GM18508 (cell line): ENCODE results near the gene LRRC2.
"Not testable (repeated sequence)": the region's sequence is repeated elsewhere in the genome, so short reads cannot be mapped to it uniquely, and the experiment has no call there.

Source experiments
- ATAC-seq: cut with Tn5 transposase; IDR thresholded peaks from one replicate; pipeline ENCODE4 v1.9.1; 2021; ENCODE audit warnings: moderate number of reproducible peaks; ENCODE audit not compliant: insufficient read depth, unreplicated experiment

LRRC2 gene

DNA sequence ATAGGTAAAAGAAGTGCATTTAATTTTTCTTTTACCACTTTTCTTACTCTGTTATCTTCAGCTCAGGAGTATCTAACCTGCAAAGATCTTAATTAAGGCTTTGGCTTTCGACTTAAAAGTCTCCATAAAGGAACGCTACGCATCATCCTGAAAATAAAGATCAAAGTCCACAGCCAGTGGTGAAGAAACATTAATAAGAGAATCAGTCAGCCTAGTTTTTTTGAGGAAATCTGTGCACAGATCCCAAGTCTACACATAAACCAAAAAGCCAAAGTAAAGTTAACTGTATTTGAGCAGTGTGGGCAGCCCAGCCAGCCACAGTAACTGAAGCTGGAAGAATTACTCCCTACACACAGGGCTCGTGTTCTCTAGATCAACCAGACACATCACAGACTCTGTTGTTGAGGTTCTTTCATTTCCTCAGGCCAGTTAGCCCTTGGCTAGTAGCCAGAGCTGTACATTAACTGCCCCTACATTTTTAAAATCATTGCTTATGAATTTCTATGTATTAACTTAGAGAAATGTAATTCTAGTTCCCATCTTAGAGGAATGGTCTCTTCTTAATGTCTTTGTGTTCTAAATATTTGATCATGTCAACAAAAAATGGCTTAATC is 6.9 kb downstream of the LRRC2 start:
- no peak for ATAC-seq

DNA sequence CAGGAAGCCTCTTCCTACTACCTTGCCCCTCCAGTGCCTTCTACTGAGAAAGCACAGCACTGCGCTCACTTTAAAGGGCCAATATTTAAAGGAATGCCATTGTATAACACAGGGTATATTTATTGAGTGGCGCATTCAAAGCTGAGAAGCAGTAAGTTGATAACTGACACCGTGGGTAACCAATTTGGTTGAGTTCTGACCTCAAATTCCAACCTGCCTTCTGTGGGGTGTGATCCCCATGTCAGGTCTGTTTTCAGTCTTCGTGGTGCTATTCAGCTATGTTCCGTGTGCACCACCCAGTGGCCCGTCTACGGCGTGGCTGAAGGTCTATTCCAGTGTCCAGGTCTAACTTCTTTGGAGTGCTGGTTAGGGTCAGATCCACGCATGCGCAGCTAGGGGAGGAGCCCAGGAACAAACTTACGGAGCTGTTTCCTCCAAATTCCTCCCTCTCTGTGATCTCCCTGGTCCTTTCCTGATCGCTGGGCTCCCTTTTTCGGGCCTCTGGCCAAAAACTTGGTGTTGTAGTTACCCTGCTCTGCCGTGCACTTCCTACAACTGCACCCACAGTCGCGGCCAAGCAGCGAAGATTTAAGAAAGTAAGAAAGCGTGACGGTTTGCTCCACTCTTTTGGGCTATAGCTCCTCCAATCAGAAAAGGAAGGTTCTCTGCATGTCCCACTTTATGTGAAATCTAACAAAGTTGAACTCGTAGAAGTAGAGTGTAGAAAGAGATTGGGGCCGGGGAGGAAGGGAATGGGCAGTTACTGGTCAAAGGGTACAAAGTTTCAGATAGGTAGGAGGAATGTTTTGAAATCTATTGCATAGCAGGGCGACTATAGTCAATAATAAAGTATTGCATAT is 7.7 kb downstream of the LRRC2 start:
- no peak for ATAC-seq

DNA sequence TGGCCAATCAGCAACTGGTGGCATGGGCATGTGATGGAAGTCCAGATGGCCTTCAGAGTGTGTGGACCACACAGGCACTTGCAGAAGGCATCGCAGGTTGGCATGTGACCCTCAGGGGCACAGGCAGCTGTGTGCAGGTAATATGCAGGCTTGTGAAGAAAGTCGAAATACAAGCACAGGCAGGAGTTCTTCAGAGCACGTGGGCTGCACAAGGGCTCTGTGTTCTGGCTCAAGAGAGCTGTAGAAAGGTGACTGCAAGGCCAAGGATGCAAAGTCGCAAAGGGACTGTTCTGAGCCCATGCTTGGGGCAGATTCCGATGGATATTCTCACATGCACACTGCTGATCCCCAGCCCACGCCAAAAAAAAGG is 8.3 kb downstream of the LRRC2 start:
- ATAC-seq, result no peak

DNA sequence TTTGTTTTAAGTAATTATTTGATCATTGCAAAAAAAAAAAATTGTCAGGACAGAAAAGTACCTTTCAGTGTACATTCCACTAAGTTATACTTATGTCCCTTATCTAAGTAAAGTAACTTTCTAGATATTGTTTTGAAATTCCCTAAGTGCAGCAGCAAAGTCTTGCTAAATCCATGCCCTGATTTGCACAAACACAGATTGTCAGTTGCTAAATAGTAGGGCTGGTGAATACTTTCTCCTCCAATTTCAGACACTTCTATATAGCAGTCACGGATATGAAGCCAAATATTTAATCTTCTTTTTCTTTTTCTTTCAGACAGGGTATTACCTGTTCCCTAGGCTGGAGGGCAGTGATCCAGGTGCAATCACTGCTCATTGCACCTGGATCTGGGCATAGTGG is 12.9 kb downstream of the LRRC2 start:
- no peak for ATAC-seq

DNA sequence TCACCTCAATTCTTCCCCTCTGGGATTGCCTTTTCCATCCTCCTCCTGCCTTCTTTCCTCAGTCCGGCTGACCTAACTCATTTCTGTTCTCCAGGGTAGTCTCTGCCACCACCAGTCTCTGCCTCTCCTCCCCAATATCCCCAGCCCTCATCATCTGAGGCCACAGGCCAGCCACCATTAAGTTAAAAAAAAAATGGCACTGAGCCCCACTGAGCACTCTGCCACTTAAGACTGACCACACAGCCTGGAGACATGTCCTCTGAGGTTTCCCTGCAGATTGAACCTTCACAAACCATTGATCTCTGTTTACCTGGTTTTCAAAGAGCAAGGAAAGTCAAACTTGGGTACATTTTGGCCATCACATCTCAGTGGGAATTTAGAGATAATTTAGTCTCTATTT is 13.6 kb downstream of the LRRC2 start:
- no peak for ATAC-seq

DNA sequence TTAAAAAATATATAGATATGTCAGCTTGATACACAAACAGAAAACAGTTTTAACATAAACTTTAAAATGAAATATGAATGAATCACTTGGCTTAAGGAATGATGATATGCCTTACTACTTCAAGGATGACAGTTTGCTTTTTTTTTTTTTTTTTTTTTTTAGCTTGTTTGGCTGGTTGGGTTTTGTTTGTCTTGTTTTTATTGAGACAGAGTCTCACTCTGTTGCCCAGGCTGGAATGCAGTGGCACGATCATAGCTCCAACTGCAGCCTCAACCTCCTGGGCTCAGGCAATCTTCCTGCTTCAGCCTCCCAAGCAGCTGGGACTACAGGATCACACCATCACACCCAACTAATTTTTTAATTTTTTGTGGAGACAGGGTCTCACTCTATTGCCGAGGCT is 14.5 kb downstream of the LRRC2 start:
- no peak for ATAC-seq

DNA sequence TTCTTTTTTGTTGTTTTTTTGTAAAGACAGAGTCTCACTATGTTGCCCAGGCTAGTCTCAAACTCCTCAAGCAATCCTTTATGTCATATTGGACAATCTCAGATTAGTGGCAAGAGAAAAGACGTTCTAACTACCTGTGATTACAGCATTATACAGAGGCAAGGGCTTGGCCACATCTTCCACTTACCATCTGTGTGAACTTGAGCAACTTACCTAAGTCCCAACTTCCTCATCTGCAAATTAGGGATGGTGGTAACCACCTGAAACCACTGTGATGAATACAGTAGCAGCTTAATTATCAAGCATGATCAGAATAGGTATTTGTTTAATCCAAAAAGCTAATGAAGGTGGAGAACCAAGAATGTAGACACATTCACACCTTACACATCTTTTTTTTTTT is 16.1 kb downstream of the LRRC2 start:
- no peak for ATAC-seq

DNA sequence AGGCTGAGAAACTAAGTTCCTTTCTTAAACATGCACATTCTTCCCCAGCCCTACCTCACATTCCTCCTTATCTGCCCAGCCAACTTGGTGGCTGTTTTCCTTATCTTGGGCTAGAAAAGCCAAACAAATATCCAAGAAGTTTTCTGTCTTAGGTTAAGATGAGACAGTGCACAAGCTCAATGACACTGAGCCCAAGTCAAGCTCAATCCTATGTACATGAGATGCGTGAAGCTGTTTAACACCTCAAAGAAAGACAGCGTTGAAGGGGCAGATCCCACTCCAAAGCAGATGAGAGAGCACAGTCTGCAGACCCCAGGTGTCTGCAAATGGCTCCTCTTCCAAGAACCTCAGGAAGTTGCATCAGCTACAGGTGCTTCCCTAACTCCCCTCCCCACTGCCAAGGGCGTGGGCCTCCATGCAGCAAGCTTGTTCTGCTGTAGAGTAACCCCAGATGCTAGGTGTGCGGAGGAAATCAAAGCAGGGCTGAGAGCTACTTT is 16.6 kb downstream of the LRRC2 start:
- no peak for ATAC-seq

DNA sequence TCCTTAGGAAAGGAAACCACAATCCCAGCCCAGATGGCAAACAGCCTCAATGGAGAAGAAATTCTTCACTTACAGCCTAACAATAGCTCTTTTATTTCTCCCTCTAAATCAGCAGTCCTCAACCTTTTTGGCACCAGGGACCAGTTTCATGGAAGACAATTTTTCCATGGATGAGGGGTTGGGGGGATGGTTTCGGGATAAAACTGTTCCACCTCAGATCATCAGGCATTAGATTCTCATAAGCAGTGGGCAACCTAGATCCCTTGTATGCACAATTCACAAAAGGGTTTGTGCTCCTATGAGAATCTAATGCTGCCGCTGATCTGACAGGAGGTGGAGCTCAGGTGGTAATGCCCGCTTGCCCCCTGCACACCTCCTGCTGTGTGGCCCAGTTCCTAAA is 17.5 kb downstream of the LRRC2 start:
- not testable (repeated sequence) for ATAC-seq

DNA sequence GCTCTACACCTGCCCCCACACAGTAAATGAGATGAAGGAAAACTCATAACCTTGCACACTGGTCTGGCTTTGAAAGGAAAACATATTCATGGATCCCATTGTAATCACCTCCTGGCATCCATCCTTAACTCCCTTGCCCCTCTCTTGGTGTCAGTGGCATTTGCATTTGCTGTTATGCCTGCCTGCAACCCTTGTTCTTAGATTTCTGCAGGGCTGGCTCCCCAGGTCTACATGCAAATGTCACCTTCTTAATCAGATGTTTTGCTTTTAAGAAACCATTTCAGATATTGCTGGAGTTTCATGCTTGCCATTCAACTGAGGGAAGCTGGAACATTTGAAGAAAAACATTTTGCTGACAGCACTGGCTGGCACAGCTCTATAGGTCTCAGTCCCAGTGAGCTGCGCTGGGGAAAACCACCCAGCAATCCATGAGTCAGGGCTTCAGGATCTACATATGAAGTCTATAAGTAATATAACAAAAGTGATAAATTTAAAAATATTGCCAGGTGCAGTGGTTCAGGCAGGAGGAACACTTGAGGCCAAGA is 19.1 kb downstream of the LRRC2 start:
- ATAC-seq, result no peak

DNA sequence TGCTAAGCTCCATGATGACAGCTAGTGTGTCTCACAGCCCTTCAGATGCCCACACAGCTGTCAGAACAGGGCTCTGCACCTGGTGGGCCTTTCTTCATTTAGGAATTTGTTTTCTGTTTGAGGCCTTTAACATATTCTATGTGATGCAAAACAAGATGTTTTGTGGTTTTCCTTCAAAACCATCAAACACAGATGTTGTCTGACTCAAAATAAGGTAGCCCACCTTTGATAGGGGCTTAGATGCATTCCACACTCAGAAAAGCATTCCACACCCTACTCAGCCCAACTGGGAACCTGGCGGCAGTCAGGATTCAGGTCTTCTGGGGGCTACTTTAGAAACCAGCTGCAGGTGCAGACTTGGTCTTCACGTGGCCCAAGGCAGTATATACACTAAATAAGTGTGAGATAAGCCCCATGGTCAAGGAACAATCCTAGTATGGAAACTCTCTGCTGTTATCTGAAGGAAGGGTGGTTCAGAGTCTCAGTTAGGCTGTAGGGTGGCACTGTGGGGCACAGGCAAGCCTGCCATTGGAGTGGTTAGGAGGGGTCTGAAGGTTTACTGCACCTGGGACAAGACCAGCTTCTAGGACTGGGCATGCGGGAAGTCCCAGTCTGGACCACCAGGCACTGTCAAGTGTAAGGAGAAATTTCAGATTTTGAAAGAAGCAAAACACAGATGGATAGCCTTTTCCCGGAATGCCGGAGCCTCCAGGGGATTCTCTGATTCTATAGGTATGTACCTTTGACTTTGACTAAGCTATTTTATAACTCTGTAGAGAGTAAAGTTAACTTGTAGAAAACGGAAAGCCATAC is 20.1 kb downstream of the LRRC2 start:
- no peak for ATAC-seq

DNA sequence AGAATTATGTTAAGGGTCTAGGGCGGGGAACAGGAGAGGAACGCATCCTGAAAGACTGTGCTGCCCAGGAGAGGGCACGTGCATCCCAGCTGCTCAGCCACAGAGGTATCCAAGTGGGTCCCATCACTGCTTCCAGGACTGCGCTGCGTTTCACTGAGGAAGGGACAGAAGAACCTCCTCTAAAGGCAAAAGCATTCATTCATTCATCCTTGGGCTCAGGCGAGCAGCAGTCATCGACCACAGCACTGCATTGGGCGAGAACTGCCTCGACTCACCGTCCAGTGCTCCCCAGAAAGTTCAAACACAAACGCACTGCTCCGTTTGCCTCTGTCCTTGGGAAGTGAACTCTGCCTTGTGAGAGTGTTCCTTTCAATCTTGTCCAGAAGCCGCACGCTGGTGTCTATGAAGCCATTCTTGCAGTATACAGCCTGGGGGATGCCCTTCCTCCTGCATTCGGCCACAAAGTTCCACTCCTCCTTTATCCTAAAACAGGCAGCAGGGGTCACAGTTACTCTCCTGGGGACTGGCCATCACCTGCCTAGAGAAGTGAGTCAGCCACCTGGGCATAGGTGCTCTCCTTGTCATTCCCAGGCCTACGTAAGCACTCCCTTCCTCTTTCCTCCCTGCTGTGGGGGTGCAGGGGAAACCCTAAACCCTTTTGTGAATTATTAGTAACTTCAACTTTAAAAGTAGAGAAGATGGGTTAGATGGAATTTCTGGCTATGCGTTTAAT is 21.2 kb downstream of the LRRC2 start:
- ATAC-seq, result no peak

DNA sequence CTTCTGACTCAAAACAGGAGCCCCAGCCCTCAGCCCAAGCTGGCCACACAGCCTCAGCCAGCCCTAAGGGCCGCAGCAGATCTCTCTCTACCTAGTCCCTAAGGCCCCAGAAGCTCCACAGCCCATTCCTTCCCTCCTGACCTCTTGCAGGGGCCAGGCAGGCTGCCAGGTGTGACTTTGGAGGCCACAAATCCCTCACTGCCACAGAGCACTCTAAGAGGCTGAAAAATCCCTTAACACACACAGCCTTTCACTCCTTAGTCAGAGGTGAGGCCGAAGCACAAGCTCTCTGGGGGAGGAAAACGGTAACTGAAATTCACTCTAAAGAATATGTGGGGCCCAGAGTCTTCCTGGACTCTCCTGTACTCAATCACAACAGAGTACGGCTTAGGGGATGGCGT is 23.3 kb downstream of the LRRC2 start:
- no peak for ATAC-seq

DNA sequence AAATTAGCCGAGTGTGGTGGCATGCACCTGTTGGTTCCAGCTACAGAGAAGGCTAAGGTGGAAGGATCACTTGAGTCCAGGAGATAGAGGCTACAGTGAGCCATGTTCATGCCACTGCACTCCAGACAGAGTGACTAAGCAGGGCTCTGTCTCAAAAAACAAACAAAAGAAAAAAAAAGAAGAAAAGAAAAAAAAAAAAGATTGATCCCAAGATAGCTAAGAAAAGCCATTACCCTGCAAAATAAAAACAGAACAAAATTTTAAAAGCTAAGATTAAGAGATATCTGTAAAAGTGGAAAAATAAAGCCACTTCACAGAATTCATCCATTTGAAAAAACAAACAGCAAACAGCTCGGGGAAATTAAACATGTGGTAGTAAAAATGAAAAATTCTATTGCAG is 23.8 kb downstream of the LRRC2 start:
- no peak for ATAC-seq

DNA sequence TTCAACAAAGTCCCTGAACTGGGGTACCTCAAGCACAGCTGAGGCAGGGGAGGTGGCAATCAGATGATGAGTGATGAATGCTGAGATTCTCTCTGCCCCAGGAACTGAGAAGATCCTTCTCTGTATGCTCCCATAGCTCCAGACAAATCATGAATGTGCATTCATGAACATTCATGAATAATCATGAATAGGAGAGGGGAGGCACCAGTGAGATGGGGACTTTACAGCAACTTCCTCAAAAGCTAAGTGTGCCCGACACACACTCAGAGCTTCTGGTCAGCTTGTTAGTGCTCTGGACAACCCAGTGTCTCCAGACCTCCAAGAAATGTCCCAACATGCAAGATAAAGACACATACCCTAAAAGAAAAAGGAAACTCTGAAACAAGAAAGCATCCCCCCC is 24.3 kb downstream of the LRRC2 start:
- no peak for ATAC-seq

DNA sequence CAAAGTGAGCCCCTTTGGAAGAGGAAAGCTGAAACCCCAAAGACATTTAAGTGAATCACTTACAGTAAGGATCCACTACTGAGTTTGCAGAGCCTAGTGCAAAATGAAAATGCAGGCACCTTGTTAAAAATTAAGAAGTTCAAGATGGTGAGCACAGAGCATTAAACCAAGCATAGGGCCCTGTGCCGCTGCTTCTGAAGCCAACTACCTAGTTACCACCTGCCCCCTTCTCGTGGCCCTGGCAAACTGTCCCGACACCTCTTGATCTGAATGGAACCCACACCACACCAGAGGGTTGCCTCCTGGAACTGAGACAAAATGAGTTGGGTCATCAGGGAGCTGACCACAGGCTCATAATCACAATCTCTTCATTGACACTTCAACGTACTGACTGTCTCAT is 25.6 kb downstream of the LRRC2 start:
- no peak for ATAC-seq

DNA sequence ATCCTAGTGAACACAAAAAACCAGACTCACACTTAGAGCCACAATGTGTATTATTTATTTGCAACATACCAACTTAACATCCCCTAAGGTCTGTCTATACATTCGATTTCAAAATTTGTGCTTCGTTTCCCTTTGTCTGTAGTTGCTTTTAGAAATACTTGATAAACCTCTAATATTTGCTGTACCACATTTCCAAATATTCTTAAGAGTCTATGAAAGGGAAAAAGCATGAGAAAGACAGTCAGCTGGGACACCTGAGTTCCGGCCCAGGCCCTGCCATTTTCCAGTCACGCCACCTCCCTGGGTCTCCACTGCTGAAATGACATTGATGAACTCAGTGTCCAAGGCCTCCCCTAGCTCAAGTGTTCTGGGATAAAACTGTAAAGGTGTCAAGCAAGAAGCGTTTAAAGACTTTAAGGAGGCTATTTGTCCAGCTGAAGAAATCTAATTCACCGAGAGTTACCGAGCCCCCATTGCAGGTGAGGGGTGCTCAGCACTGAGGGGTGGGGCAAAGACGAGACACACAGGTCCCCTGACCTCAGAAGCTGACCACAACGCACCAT is 26.6 kb downstream of the LRRC2 start:
- no peak for ATAC-seq

DNA sequence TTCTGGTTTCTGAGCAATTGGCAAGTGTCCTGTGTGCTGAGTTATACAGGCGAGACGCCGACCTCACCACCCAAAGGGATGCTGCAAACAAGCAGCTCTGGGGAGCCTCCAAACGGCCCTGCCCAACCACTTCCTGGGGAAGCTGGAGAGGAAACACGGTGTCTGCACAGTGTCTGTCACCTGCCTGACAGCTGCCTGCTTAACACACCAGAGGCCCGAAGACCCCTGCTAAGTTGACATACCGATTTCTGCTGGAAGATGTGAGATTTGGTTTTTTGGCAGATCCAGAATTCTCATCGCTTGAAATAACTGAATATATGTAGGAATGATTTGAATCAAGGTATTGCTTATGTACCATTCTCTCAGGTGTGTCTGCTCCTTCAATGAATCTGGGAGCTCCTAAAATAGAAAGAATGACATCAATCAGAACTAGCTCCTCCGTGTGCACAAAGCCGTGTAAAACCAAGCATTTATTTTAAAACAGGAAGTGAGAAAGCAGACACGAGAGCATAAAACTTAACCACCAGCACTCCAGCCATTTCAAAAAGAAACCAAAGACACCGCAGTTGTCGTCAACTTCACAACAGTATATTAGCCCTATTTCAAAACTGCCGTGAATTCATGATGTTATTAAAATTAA is 27.2 kb downstream of the LRRC2 start:
- peak; percentile 50 for ATAC-seq

DNA sequence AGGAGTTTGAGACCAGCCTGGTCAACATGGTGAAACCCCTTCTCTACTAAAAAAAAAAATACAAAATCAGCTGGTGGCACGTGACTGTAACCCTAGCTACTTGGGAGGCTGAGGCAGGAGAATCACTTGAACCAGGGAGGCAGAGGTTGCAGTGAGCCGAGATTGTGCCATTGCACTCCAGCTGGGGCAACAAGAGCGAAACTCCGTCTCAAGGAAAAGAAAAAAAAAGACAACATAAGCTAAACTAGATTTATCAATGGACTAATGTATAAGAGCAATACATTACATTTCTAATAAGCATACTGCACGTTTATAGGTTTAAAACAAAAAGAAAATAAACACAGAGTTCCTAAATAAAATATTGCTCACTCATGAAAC is 27.7 kb downstream of the LRRC2 start:
- not testable (repeated sequence) for ATAC-seq
